Gastrocnemius medialis (tissue), 4 donors: ENCODE results near the gene CDH4. TPM values are rescaled to one million over a fixed set of nuclear protein-coding genes. Genes with fewer than 3 reads are reported as not detected.

Source experiments
- ATAC-seq, 2 donors: fragments of 150-250 bp; one replicate each; pipeline ENCODE4 v1.9.1; 2016
- DNase-seq, 2 donors: peaks; one replicate each; pipeline ENCODE4 v3.0.0-alpha.2; 2019
- H3K27ac ChIP-seq, 4 donors: fragments of 200-600 bp; sonication (generic); 1 replicate in 1 of 4; 2 replicates in 3 of 4; pipeline ENCODE4 v1.5.1; 2016 to 2018; ENCODE audit warnings: mild to moderate bottlenecking in 2 of 4, moderate library complexity in 1 of 4
- H3K27me3 ChIP-seq, 3 donors: fragments of 200-600 bp; sonication (generic) in 2 of 3; 1 replicate in 1 of 3; 2 replicates in 2 of 3; pipeline versions ENCODE4 v1.5.1 to v1.6.0; 2016 to 2019; ENCODE audit warnings: mild to moderate bottlenecking in 1 of 3, moderate library complexity in 1 of 3
- H3K36me3 ChIP-seq, 2 donors: fragments of 200-600 bp; sonication (generic) in 1 of 2; one replicate each; pipeline ENCODE4 v1.5.1; 2017 to 2018
- H3K4me1 ChIP-seq, 2 donors: fragments of 200-600 bp; sonication (generic) in 1 of 2; one replicate each; pipeline ENCODE4 v1.5.1; 2016 to 2017; ENCODE audit warnings: mild to moderate bottlenecking in 2 of 2
- H3K4me3 ChIP-seq, 4 donors: fragments of 200-600 bp; sonication (generic) in 3 of 4; 1 replicate in 1 of 4; 2 replicates in 3 of 4; pipeline ENCODE4 v1.5.1; 2016 to 2019; ENCODE audit warnings: mild to moderate bottlenecking in 2 of 4
- H3K9me3 ChIP-seq, 3 donors: fragments of 200-600 bp; sonication (generic) in 2 of 3; 1 replicate in 1 of 3; 2 replicates in 2 of 3; pipeline ENCODE4 v1.5.1; 2016 to 2019
- CTCF ChIP-seq, 5 experiments: fragments of 450-650 bp in 3 of 5; fragments of 200-600 bp in 2 of 5; sonication (generic) in 2 of 5; IDR thresholded peaks in 4 of 5; conservative IDR thresholded peaks in 1 of 5; 1 replicate in 4 of 5; 2 replicates in 1 of 5; pipeline ENCODE4 v1.5.1; 2016 to 2019; ENCODE audit warnings: antibody characterized with exemption in 5 of 5, mild to moderate bottlenecking in 3 of 5, moderate library complexity in 3 of 5
- POLR2A ChIP-seq, 2 donors: fragments of 450-650 bp; IDR thresholded peaks; one replicate each; pipeline ENCODE4 v1.6.1; 2017; ENCODE audit warnings: antibody characterized with exemption in 2 of 2, mild to moderate bottlenecking in 2 of 2, moderate library complexity in 2 of 2
- in situ Hi-C, 4 donors: fragments of 200-750 bp; cut with MboI; loops; one replicate each; pipeline versions ENCODE4 v1.15.0 to v1.8.0; 2017; ENCODE audit warnings: low sequenced_read_pairs in 4 of 4
- intact Hi-C: fragments of 100-400 bp; cut with DNase I; formaldehyde crosslinking; loops from one replicate; pipeline ENCODE4 v1.15.1; 2023; ENCODE audit warnings: low total_unique reads
- total RNA-seq, 4 donors: library from RNA; depleted of rRNA; stranded (reverse); fragments of >200 nt; gene quantifications; one replicate each; pipeline versions ENCODE4 v1.1.0 to v1.2.3, GENCODE V29; 2016

CDH4 gene
- total RNA-seq, 4 donors from 2014 or later, result 0.38 to 1.2 (median 0.86) TPM

DNA sequence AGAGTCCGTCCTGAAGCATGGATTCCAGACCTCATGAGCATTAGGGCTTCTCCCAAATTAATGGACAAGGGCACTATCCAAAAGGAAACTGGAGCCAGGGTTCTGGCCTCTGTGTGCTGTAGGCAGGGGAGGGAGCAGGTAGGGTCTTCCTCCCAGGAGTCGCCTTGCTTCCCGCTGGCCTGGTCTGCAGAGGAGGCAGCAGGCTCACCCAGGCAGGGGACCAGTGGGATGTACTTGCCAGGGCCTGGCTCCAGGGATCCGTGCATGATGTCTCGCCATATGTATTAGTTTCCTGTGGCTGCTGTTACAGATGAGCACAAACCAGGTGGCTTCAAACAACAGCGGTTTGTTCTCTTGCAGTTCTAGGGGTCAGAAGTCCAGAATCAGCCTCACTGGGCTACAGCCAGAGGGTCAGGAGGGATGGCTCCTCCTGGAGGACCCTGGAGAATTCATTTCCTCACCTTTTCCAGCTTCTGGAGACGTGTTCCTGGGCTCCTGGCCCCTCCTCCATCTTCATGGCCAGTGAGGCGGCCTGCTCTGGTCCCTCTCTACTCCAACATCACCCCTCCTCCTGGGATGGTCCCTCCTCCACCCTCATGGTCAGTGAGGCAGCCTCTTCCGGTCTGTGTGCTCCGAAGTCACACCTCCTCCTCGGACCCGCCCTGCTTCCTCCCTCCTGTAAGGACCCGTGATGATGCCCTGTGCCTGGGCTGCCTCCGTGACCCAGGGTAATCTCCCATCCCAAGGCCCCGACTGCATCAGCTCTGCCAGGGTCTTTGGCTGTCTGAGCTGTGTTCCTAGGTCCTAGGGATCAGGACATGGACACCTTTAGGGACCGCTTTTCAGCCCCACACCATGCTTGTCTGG is 329.1 kb downstream of the CDH4 start:
- H3K4me3 ChIP-seq, result no peak overlapping the region
- no peak for ATAC-seq
- TF ChIP-seq POLR2A (IDR thresholded peaks at IDR 0.05) (no peak), CTCF (IDR thresholded peaks at IDR 0.05 in 4 of 5, conservative IDR thresholded peaks at IDR 0.05 in 1 of 5) (no peak)
- H3K27ac ChIP-seq, result no peak overlapping the region
- H3K27me3 ChIP-seq, result no peaks in the 10 kb centered on the region
- intact Hi-C loops, result no loop called here
- in situ Hi-C loops, result no loop called here
- no peaks in the 10 kb centered on the region for H3K36me3 ChIP-seq
- DNase-seq, result no peak
- no peaks in the 10 kb centered on the region for H3K4me1 ChIP-seq
- H3K9me3 ChIP-seq, result no peaks in the 10 kb centered on the region

GRCh38 chr20:61581825-61582188 is 329.7 kb downstream of the CDH4 start:
- no peak overlapping the region for H3K4me3 ChIP-seq
- no peak for TF ChIP-seq POLR2A (IDR thresholded peaks at IDR 0.05)
- no peak for TF ChIP-seq CTCF (IDR thresholded peaks at IDR 0.05 in 4 of 5, conservative IDR thresholded peaks at IDR 0.05 in 1 of 5)
- DNase-seq (no peak), ATAC-seq (no peak)
- no peaks in the 10 kb centered on the region for H3K36me3 ChIP-seq
- H3K27ac ChIP-seq, result no peak overlapping the region
- H3K4me1 ChIP-seq, result no peaks in the 10 kb centered on the region
- H3K27me3 ChIP-seq, result no peaks in the 10 kb centered on the region
- no peaks in the 10 kb centered on the region for H3K9me3 ChIP-seq
- intact Hi-C loops (no loop called here), in situ Hi-C loops (no loop called here)

GRCh38 chr20:61582196-61582923 is 330.3 kb downstream of the CDH4 start:
- H3K36me3 ChIP-seq, result no peaks in the 10 kb centered on the region
- in situ Hi-C loops, result no loop called here
- H3K27me3 ChIP-seq, result no peaks in the 10 kb centered on the region
- no peak for DNase-seq
- intact Hi-C loops, result no loop called here
- no peaks in the 10 kb centered on the region for H3K4me1 ChIP-seq
- no peak overlapping the region for H3K4me3 ChIP-seq
- no peaks in the 10 kb centered on the region for H3K9me3 ChIP-seq
- TF ChIP-seq CTCF (IDR thresholded peaks at IDR 0.05 in 4 of 5, conservative IDR thresholded peaks at IDR 0.05 in 1 of 5) (no peak), POLR2A (IDR thresholded peaks at IDR 0.05) (no peak)
- H3K27ac ChIP-seq, result no peak overlapping the region
- ATAC-seq, result no peak

- no peak overlapping the region for H3K27ac ChIP-seq
- intact Hi-C loops (no loop called here), in situ Hi-C loops (no loop called here)
- TF ChIP-seq CTCF (IDR thresholded peaks at IDR 0.05 in 4 of 5, conservative IDR thresholded peaks at IDR 0.05 in 1 of 5), result no peak
- TF ChIP-seq POLR2A (IDR thresholded peaks at IDR 0.05), result no peak
- no peaks in the 10 kb centered on the region for H3K27me3 ChIP-seq
- H3K4me1 ChIP-seq, result no peaks in the 10 kb centered on the region
- DNase-seq (no peak), ATAC-seq (no peak)
- no peaks in the 10 kb centered on the region for H3K36me3 ChIP-seq
- H3K9me3 ChIP-seq, result no peaks in the 10 kb centered on the region
- H3K4me3 ChIP-seq, result no peak overlapping the region
These were observed 331.3 kb downstream of the CDH4 start for GRCh38 chr20:61583356-61583755.
